Mucosa of descending colon (tissue), 3 donors: Measurements from ENCODE around the gene UBE2L6. TPM values are rescaled to one million over a fixed set of nuclear protein-coding genes. Genes with fewer than 3 reads are reported as not detected.

Source experiments
- ATAC-seq: fragments of 200-7000 bp; cut with Tn5 transposase; one replicate; pipeline ENCODE4 v1.9.1; 2020; ENCODE audit warnings: mild to moderate bottlenecking, moderate library complexity
- DNase-seq, 3 donors: peaks; one replicate each; pipeline ENCODE4 v3.0.0-alpha.2; 2020
- H3K36me3 ChIP-seq: fragments of 200-600 bp; one replicate; pipeline ENCODE4 v1.8.0; 2021; ENCODE audit warnings: low read depth, mild to moderate bottlenecking
- H3K4me1 ChIP-seq: fragments of 200-600 bp; one replicate; pipeline ENCODE4 v1.8.0; 2021; ENCODE audit warnings: low read depth, mild to moderate bottlenecking
- H3K4me3 ChIP-seq: fragments of 200-600 bp; one replicate; pipeline ENCODE4 v1.8.0; 2021; ENCODE audit warnings: mild to moderate bottlenecking
- H3K9me3 ChIP-seq: fragments of 200-600 bp; one replicate; pipeline ENCODE4 v1.8.0; 2021; ENCODE audit warnings: mild to moderate bottlenecking
- CTCF ChIP-seq: fragments of 200-600 bp; IDR thresholded peaks from one replicate; pipeline ENCODE4 v1.8.0; 2022; ENCODE audit warnings: antibody characterized with exemption, mild to moderate bottlenecking
- intact Hi-C, 2 donors: fragments of 100-400 bp; cut with DNase I in 1 of 2; cut with micrococcal nuclease in 1 of 2; formaldehyde crosslinking; loops; one replicate each; pipeline versions ENCODE4 v1.11.0 to v1.11.1; 2022; cut with DNase I, micrococcal nuclease
- total RNA-seq, 3 donors: library from RNA; stranded (reverse); fragmentation: NEBNext Ultra II Directional in 2 of 3; extraction: Animal tissue kit (Norgen Biotek cat#: 25700) in 2 of 3; gene quantifications; one replicate each; pipeline versions ENCODE4 v1.2.1 to v1.2.4, GENCODE V29; 2021 to 2023
- donor health status: DM: no; HTN: no; CAD: no; lungs with moderate emphysema.
- donor health status: DM: no; HTN: no; CAD: no.
- donor health status: DM: no; HTN: yes; CAD: no.

The UBE2L6 gene
- total RNA-seq, 3 donors from 2014 or later = 26.1 to 57.3 (median 53.9) TPM

GRCh38 chr11:57511741-57512430, 55.6 kb downstream of the UBE2L6 start:
- no peaks in the 10 kb centered on the region for H3K9me3 ChIP-seq
- no peaks in the 10 kb centered on the region for H3K36me3 ChIP-seq
- ATAC-seq = no peak
- no peak for TF ChIP-seq CTCF
- intact Hi-C loops = no loop called here
- H3K4me3 ChIP-seq = no peak overlapping the region
- DNase-seq = no peak
- H3K4me1 ChIP-seq = peaks cover 11% of the 10 kb centered on the region

- intact Hi-C loops = no loop called here
- Histone ChIP-seq H3K4me1 (peaks cover 4% of the 10 kb centered on the region), H3K9me3 (no peaks in the 10 kb centered on the region), H3K36me3 (no peaks in the 10 kb centered on the region), H3K4me3 (no peak overlapping the region)
- no peak for ATAC-seq
- TF ChIP-seq CTCF = no peak
- DNase-seq = no peak
Observed at GRCh38 chr11:57508341-57509170, 58.9 kb downstream of the UBE2L6 start.

- DNase-seq = no peak
- no peak for TF ChIP-seq CTCF
- ATAC-seq = no peak
- no peak overlapping the region for H3K4me3 ChIP-seq
- intact Hi-C loops = no loop called here
- H3K36me3 ChIP-seq = no peaks in the 10 kb centered on the region
- no peaks in the 10 kb centered on the region for H3K4me1 ChIP-seq
- H3K9me3 ChIP-seq = no peaks in the 10 kb centered on the region
Observed at GRCh38 chr11:57506522-57506921, 61.0 kb downstream of the UBE2L6 start.

- H3K4me3 ChIP-seq = no peak overlapping the region
- no peak for DNase-seq
- ATAC-seq = no peak
- peaks cover 2% of the 10 kb centered on the region for H3K4me1 ChIP-seq
- intact Hi-C loops = no loop called here
- no peaks in the 10 kb centered on the region for H3K9me3 ChIP-seq
- no peaks in the 10 kb centered on the region for H3K36me3 ChIP-seq
- no peak for TF ChIP-seq CTCF
Observed at GRCh38 chr11:57504511-57504910, 63.0 kb downstream of the UBE2L6 start.

GRCh38 chr11:57502870-57503269, 64.6 kb downstream of the UBE2L6 start:
- H3K9me3 ChIP-seq = no peaks in the 10 kb centered on the region
- intact Hi-C loops = no loop called here
- no peak overlapping the region for H3K4me3 ChIP-seq
- H3K4me1 ChIP-seq = peaks cover 5% of the 10 kb centered on the region
- no peaks in the 10 kb centered on the region for H3K36me3 ChIP-seq
- TF ChIP-seq CTCF = no peak
- no peak for DNase-seq
- no peak for ATAC-seq
